GM23338 (cell line): ENCODE results near the gene RAB30. TPM values are rescaled to one million over a fixed set of nuclear protein-coding genes. Genes with fewer than 3 reads are reported as not detected.

ENCODE experiments used
- ATAC-seq: fragments of 200-7000 bp; cut with Tn5 transposase; 3 replicates; pipeline ENCODE4 v1.9.1; 2020
- DNase-seq: peaks from one replicate; pipeline ENCODE4 v3.0.0-alpha.2; 2015; ENCODE audit warnings: low spot score
- H2AFZ ChIP-seq: fragments of 200-600 bp; sonication (generic); 2 replicates; pipeline ENCODE4 v1.8.0; 2016; ENCODE audit warnings: antibody characterized with exemption, mild to moderate bottlenecking, moderate library complexity
- H3F3A ChIP-seq: fragments of 200-600 bp; sonication (generic); replicated peaks from 2 replicates; pipeline ENCODE4 v1.8.0; 2017; ENCODE audit warnings: antibody characterized with exemption, mixed run types, low read depth
- H3K27ac ChIP-seq: fragments of 200-600 bp; sonication (generic); 2 replicates; pipeline ENCODE4 v1.6.1; 2016; ENCODE audit warnings: low read depth
- H3K27me3 ChIP-seq: fragments of 200-600 bp; sonication (generic); 2 replicates; pipeline ENCODE4 v1.8.0; 2016; ENCODE audit warnings: mild to moderate bottlenecking, mixed run types, moderate library complexity; ENCODE audit not compliant: insufficient read depth
- H3K36me3 ChIP-seq: fragments of 200-600 bp; sonication (generic); 2 replicates; pipeline ENCODE4 v1.8.0; 2016; ENCODE audit warnings: mild to moderate bottlenecking; ENCODE audit not compliant: insufficient read depth
- H3K4me1 ChIP-seq: fragments of 200-600 bp; sonication (generic); 2 replicates; pipeline ENCODE4 v1.8.0; 2016; ENCODE audit warnings: mild to moderate bottlenecking, moderate library complexity; ENCODE audit not compliant: insufficient read depth
- H3K4me2 ChIP-seq: fragments of 200-600 bp; sonication (generic); 2 replicates; pipeline ENCODE4 v1.7.1; 2017; ENCODE audit warnings: mixed run types
- H3K4me3 ChIP-seq: fragments of 200-600 bp; sonication (generic); 2 replicates; pipeline ENCODE4 v1.6.1; 2016; ENCODE audit warnings: mixed run types
- H3K79me2 ChIP-seq: fragments of 200-600 bp; sonication (generic); replicated peaks from 2 replicates; pipeline ENCODE4 v1.8.0; 2017; ENCODE audit warnings: mild to moderate bottlenecking; ENCODE audit not compliant: insufficient read depth
- H3K9me2 ChIP-seq: fragments of 200-600 bp; sonication (generic); 2 replicates; pipeline ENCODE4 v1.8.0; 2017; ENCODE audit not compliant: insufficient read depth
- H4K20me1 ChIP-seq: fragments of 200-600 bp; sonication (generic); replicated peaks from 2 replicates; pipeline ENCODE4 v1.8.0; 2017; ENCODE audit warnings: mild to moderate bottlenecking; ENCODE audit not compliant: insufficient read depth
- H3K27ac Mint-ChIP-seq: 2 replicates; pipeline ENCODE4 v1.8.0; 2020; ENCODE audit warnings: inconsistent platforms, mild to moderate bottlenecking, moderate library complexity, mixed read lengths
- H3K27me3 Mint-ChIP-seq: 3 replicates; pipeline ENCODE4 v1.8.0; 2022; ENCODE audit warnings: low read depth, mild to moderate bottlenecking, moderate library complexity, mixed read lengths, inconsistent platforms; ENCODE audit not compliant: insufficient read depth, poor library complexity
- H3K36me3 Mint-ChIP-seq: 3 replicates; pipeline ENCODE4 v1.8.0; 2021; ENCODE audit warnings: low read depth, mild to moderate bottlenecking, inconsistent platforms, moderate library complexity, mixed read lengths
- H3K4me1 Mint-ChIP-seq: 3 replicates; pipeline ENCODE4 v1.8.0; 2020; ENCODE audit warnings: mild to moderate bottlenecking, inconsistent platforms, mixed read lengths
- H3K4me3 Mint-ChIP-seq: 3 replicates; pipeline ENCODE4 v1.8.0; 2021; ENCODE audit warnings: moderate library complexity, mild to moderate bottlenecking, inconsistent platforms, mixed read lengths
- H3K9me3 Mint-ChIP-seq: 3 replicates; pipeline ENCODE4 v1.8.0; 2020; ENCODE audit warnings: moderate library complexity, mild to moderate bottlenecking, inconsistent platforms, mixed read lengths
- CREB1 ChIP-seq: fragments of 250-450 bp; sonication (Bioruptor Pico); IDR thresholded peaks from 2 replicates; pipeline ENCODE4 v1.5.0; 2020; ENCODE audit warnings: low read depth, mild to moderate bottlenecking, moderate library complexity
- CTCF ChIP-seq, 2 experiments: fragments of 200-600 bp in 1 of 2; sonication (generic) in 1 of 2; conservative IDR thresholded peaks; 2 replicates each; pipeline versions ENCODE4 v1.5.1 to v1.6.1; 2016 to 2017; ENCODE audit warnings: antibody characterized with exemption in 2 of 2, low read depth in 2 of 2, mild to moderate bottlenecking in 2 of 2, moderate library complexity in 1 of 2
- ETS1 ChIP-seq: IDR thresholded peaks from 2 replicates; pipeline ENCODE4 v1.6.1; 2016; ENCODE audit warnings: antibody characterized with exemption
- EZH2 ChIP-seq: fragments of 200-600 bp; sonication (generic); IDR thresholded peaks from one replicate; pipeline ENCODE4 v1.8.0; 2017; ENCODE audit warnings: antibody characterized with exemption, mild to moderate bottlenecking, low read depth; ENCODE audit not compliant: unreplicated experiment
- EZH2phosphoT487 ChIP-seq: fragments of 200-600 bp; sonication (generic); IDR thresholded peaks from one replicate; pipeline ENCODE4 v1.8.1; 2018; ENCODE audit warnings: antibody characterized with exemption; ENCODE audit not compliant: unreplicated experiment
- JUNB ChIP-seq: IDR thresholded peaks from one replicate; pipeline ENCODE4 v1.6.1; 2016; ENCODE audit warnings: antibody characterized with exemption; ENCODE audit not compliant: unreplicated experiment
- NANOG ChIP-seq: IDR thresholded peaks from 2 replicates; pipeline ENCODE4 v1.6.1; 2016; ENCODE audit warnings: antibody characterized with exemption, borderline replicate concordance
- POLR2AphosphoS5 ChIP-seq: IDR thresholded peaks from 2 replicates; pipeline ENCODE4 v1.6.1; 2016; ENCODE audit warnings: antibody characterized with exemption, low read depth
- REST ChIP-seq: IDR thresholded peaks from one replicate; pipeline ENCODE4 v1.6.1; 2018; ENCODE audit warnings: antibody characterized with exemption; ENCODE audit not compliant: unreplicated experiment
- STAT1 ChIP-seq: IDR thresholded peaks from one replicate; pipeline ENCODE4 v1.6.1; 2016; ENCODE audit warnings: antibody characterized with exemption; ENCODE audit not compliant: unreplicated experiment
- ZNF114 ChIP-seq: fragments of 250-450 bp; sonication (Bioruptor Pico); IDR thresholded peaks from 2 replicates; pipeline ENCODE4 v1.5.0; 2020; ENCODE audit warnings: mild to moderate bottlenecking, moderate library complexity
- ZNF331 ChIP-seq: fragments of 250-450 bp; sonication (Bioruptor Pico); IDR thresholded peaks from 2 replicates; pipeline ENCODE4 v1.5.0; 2020; ENCODE audit warnings: low read depth, mild to moderate bottlenecking, moderate library complexity
- ZNF462 ChIP-seq: fragments of 250-450 bp; sonication (Bioruptor Pico); IDR thresholded peaks from 2 replicates; pipeline ENCODE4 v1.5.0; 2020; ENCODE audit warnings: mild to moderate bottlenecking, moderate library complexity
- polyA plus RNA-seq: library from polyadenylated mRNA; unstranded; fragments of >200 nt; fragmentation: Nextera tagmentation; extraction: Ambion mirVana; gene quantifications from 2 replicates; pipeline ENCODE4 v1.2.1, GENCODE V29; 2016
- total RNA-seq: library from RNA; depleted of rRNA; stranded (reverse); fragments of >200 nt; shearing (Covaris generic); gene quantifications from 2 replicates; pipeline ENCODE4 v1.2.3, GENCODE V29; 2014

RAB30 gene
- total and polyA plus RNA-seq, 2 experiments from 2014 or later = 3.3 to 6.6 TPM

- no peak for TF ChIP-seq ZNF331 (CRISPR knock-in tag)
Observed at GRCh38 chr11:82987997-82988396, 83.7 kb downstream of the RAB30 start (continued).

- H3K4me3 Mint-ChIP-seq = no peak overlapping the region
- Histone ChIP-seq H3K4me2 (no peak overlapping the region), H3K79me2 (no peaks in the 10 kb centered on the region), H3K27ac (no peak overlapping the region), H2AFZ (no peak overlapping the region), H3K4me1 (no peaks in the 10 kb centered on the region), H3K9me2 (no peaks in the 10 kb centered on the region), H3K4me3 (no peak overlapping the region), H4K20me1 (no peaks in the 10 kb centered on the region; the same call in 1 of the 2 replicates), H3F3A (no peaks in the 10 kb centered on the region), H3K36me3 (no peaks in the 10 kb centered on the region), H3K27me3 (no peaks in the 10 kb centered on the region)
- TF ChIP-seq JUNB = no peak
- no peak for TF ChIP-seq ZNF331 (CRISPR knock-in tag)
- TF ChIP-seq CTCF (conservative IDR thresholded peaks at IDR 0.05; ENCODE audit: low read depth in 2 of 2) = no peak
- no peak for TF ChIP-seq ETS1
- TF ChIP-seq CREB1 (CRISPR knock-in tag) = no peak
- no peak for TF ChIP-seq POLR2AphosphoS5
- no peak for TF ChIP-seq ZNF114
- no peak for TF ChIP-seq NANOG
- no peak for TF ChIP-seq EZH2
- no peak for TF ChIP-seq REST
- TF ChIP-seq ZNF462 (CRISPR knock-in tag) = no peak
- TF ChIP-seq EZH2phosphoT487 = no peak
- no peak for TF ChIP-seq STAT1
- H3K9me3 Mint-ChIP-seq = no peaks in the 10 kb centered on the region
- DNase-seq = no peak
- no peaks in the 10 kb centered on the region; the same call in 2 of the 3 replicates for H3K4me1 Mint-ChIP-seq
- H3K36me3 Mint-ChIP-seq = no peaks in the 10 kb centered on the region
- no peak for ATAC-seq
- no peaks in the 10 kb centered on the region for H3K27me3 Mint-ChIP-seq
- H3K27ac Mint-ChIP-seq = no peak overlapping the region
Observed at GRCh38 chr11:82986446-82986845, 85.3 kb downstream of the RAB30 start.
